MG63 (cell line): ENCODE data around the gene RGS8. TPM values are rescaled to one million over a fixed set of nuclear protein-coding genes. Genes with fewer than 3 reads are reported as not detected.

Experiments
- DNase-seq: peaks from one replicate; pipeline ENCODE4 v3.0.0-alpha.2; 2020
- H3K27me3 ChIP-seq: fragments of 250-450 bp; sonication (Bioruptor Pico); 2 replicates; pipeline ENCODE4 v1.5.1; 2020; ENCODE audit warnings: mild to moderate bottlenecking, moderate library complexity
- H3K36me3 ChIP-seq: fragments of 250-450 bp; sonication (Bioruptor Pico); 2 replicates; pipeline ENCODE4 v1.5.1; 2020; ENCODE audit warnings: mild to moderate bottlenecking, moderate library complexity
- H3K4me3 ChIP-seq: fragments of 250-450 bp; sonication (Bioruptor Pico); 2 replicates; pipeline ENCODE4 v1.5.1; 2020; ENCODE audit warnings: mild to moderate bottlenecking, moderate library complexity
- H3K9me3 ChIP-seq: fragments of 250-450 bp; sonication (Bioruptor Pico); 2 replicates; pipeline ENCODE4 v1.5.1; 2020; ENCODE audit warnings: mild to moderate bottlenecking, moderate library complexity
- total RNA-seq: library from RNA; depleted of rRNA; stranded (reverse); fragments of >200 nt; shearing (Covaris generic); gene quantifications from 2 replicates; pipeline ENCODE4 v1.2.3, GENCODE V29; 2014; ENCODE audit warnings: low replicate concordance

Gene RGS8
- total RNA-seq, 1 experiment from 2014 or later: not detected

- no peaks in the 10 kb centered on the region for H3K9me3 ChIP-seq
- no peak for DNase-seq
- H3K27me3 ChIP-seq: no peaks in the 10 kb centered on the region
Observed at GRCh38 chr1:182681568-182681912, 2.8 kb downstream of the RGS8 start.

GRCh38 chr1:182680901-182681567, 3.4 kb downstream of the RGS8 start:
- no peaks in the 10 kb centered on the region for H3K27me3 ChIP-seq
- H3K4me3 ChIP-seq: no peak overlapping the region
- peak; percentile 58 for DNase-seq
- H3K36me3 ChIP-seq: no peaks in the 10 kb centered on the region
- H3K9me3 ChIP-seq: no peaks in the 10 kb centered on the region

More at GRCh38 chr1:182681568-182681912, 2.8 kb downstream of the RGS8 start:
- no peaks in the 10 kb centered on the region for H3K36me3 ChIP-seq
- no peak overlapping the region for H3K4me3 ChIP-seq

- no peaks in the 10 kb centered on the region for H3K9me3 ChIP-seq
- no peaks in the 10 kb centered on the region for H3K27me3 ChIP-seq
- no peak overlapping the region for H3K4me3 ChIP-seq
- H3K36me3 ChIP-seq: no peaks in the 10 kb centered on the region
- no peak for DNase-seq
Observed at GRCh38 chr1:182680408-182680807, 4.0 kb downstream of the RGS8 start.

- Histone ChIP-seq H3K4me3 (no peak overlapping the region), H3K9me3 (no peaks in the 10 kb centered on the region), H3K27me3 (no peaks in the 10 kb centered on the region), H3K36me3 (no peaks in the 10 kb centered on the region)
- DNase-seq: peak; percentile 73
Observed at GRCh38 chr1:182679684-182680083, 4.7 kb downstream of the RGS8 start.

- no peak overlapping the region for H3K4me3 ChIP-seq
- no peaks in the 10 kb centered on the region for H3K9me3 ChIP-seq
- DNase-seq: no peak
- no peaks in the 10 kb centered on the region for H3K27me3 ChIP-seq
- no peaks in the 10 kb centered on the region for H3K36me3 ChIP-seq
Observed at GRCh38 chr1:182677397-182678098, 6.8 kb downstream of the RGS8 start.

GRCh38 chr1:182676274-182676673, 8.1 kb downstream of the RGS8 start:
- Histone ChIP-seq H3K27me3 (no peaks in the 10 kb centered on the region), H3K36me3 (no peaks in the 10 kb centered on the region), H3K4me3 (no peak overlapping the region), H3K9me3 (no peaks in the 10 kb centered on the region)
- no peak for DNase-seq

- peak; percentile 94 for DNase-seq
- Histone ChIP-seq H3K9me3 (no peaks in the 10 kb centered on the region), H3K4me3 (no peak overlapping the region), H3K27me3 (no peaks in the 10 kb centered on the region), H3K36me3 (no peaks in the 10 kb centered on the region)
Observed at GRCh38 chr1:182674346-182675246, 9.8 kb downstream of the RGS8 start.

GRCh38 chr1:182672487-182672836, 11.9 kb downstream of the RGS8 start:
- H3K4me3 ChIP-seq: no peak overlapping the region
- H3K27me3 ChIP-seq: no peaks in the 10 kb centered on the region
- no peaks in the 10 kb centered on the region for H3K9me3 ChIP-seq
- no peak for DNase-seq
- no peaks in the 10 kb centered on the region for H3K36me3 ChIP-seq

GRCh38 chr1:182671750-182672486, 12.5 kb downstream of the RGS8 start:
- Histone ChIP-seq H3K9me3 (no peaks in the 10 kb centered on the region), H3K27me3 (no peaks in the 10 kb centered on the region), H3K4me3 (no peak overlapping the region), H3K36me3 (no peaks in the 10 kb centered on the region)
- no peak for DNase-seq

- DNase-seq: no peak
- Histone ChIP-seq H3K4me3 (no peak overlapping the region), H3K36me3 (no peaks in the 10 kb centered on the region), H3K27me3 (no peaks in the 10 kb centered on the region), H3K9me3 (no peaks in the 10 kb centered on the region)
Observed at GRCh38 chr1:182670032-182670749, 14.2 kb downstream of the RGS8 start.

- Histone ChIP-seq H3K4me3 (no peak overlapping the region), H3K27me3 (no peaks in the 10 kb centered on the region), H3K36me3 (no peaks in the 10 kb centered on the region), H3K9me3 (no peaks in the 10 kb centered on the region)
- no peak for DNase-seq
Observed at GRCh38 chr1:182669266-182669665, 15.1 kb downstream of the RGS8 start.

GRCh38 chr1:182668521-182669054, 15.8 kb downstream of the RGS8 start:
- DNase-seq: no peak
- no peak overlapping the region for H3K4me3 ChIP-seq
- H3K27me3 ChIP-seq: no peaks in the 10 kb centered on the region
- no peaks in the 10 kb centered on the region for H3K9me3 ChIP-seq
- H3K36me3 ChIP-seq: no peaks in the 10 kb centered on the region

- no peak overlapping the region for H3K4me3 ChIP-seq
- H3K36me3 ChIP-seq: no peaks in the 10 kb centered on the region
- no peaks in the 10 kb centered on the region for H3K27me3 ChIP-seq
- no peak for DNase-seq
- H3K9me3 ChIP-seq: no peaks in the 10 kb centered on the region
Observed at GRCh38 chr1:182667848-182668505, 16.4 kb downstream of the RGS8 start.

GRCh38 chr1:182666706-182667105, 17.7 kb downstream of the RGS8 start:
- DNase-seq: peak; percentile 51
- Histone ChIP-seq H3K9me3 (no peaks in the 10 kb centered on the region), H3K4me3 (no peak overlapping the region), H3K27me3 (no peaks in the 10 kb centered on the region), H3K36me3 (no peaks in the 10 kb centered on the region)

GRCh38 chr1:182664296-182664695, 20.1 kb downstream of the RGS8 start:
- H3K36me3 ChIP-seq: no peaks in the 10 kb centered on the region
- H3K4me3 ChIP-seq: no peak overlapping the region
- no peaks in the 10 kb centered on the region for H3K9me3 ChIP-seq
- no peak for DNase-seq
- H3K27me3 ChIP-seq: 0 out of 2 replicates have a peak, but pooled peaks cover 4% of the 10 kb centered on the region
